ENCODE results near the gene HORMAD1.

The HORMAD1 gene

GRCh38 chr1:150688763-150689162 is 31.9 kb downstream of the HORMAD1 start:
- Histone ChIP-seq H2BK5ac (ENCODE audit: low read length) (no peak overlapping the region), H3K79me1 (ENCODE audit: low read length) (no peaks in the 10 kb centered on the region), H4K5ac (ENCODE audit: low read length) (no peak overlapping the region), H3K4me3 (ENCODE audit: low read length) (no peak overlapping the region), H2BK120ac (ENCODE audit: low read depth, low read length) (no peak overlapping the region), H3K4me2 (ENCODE audit: low read length) (no peak overlapping the region), H2BK15ac (replicated peaks; ENCODE audit: low read depth) (no peak overlapping the region), H4K8ac (ENCODE audit: low read depth, low read length) (no peak overlapping the region), H3K4ac (ENCODE audit: low read depth, low read length) (no peak overlapping the region), H3K4me1 (ENCODE audit: control insufficient read depth, low read depth, low read length) (no peaks in the 10 kb centered on the region), H3K27me3 (ENCODE audit: insufficient read depth, low read length, poor library complexity) (no peaks in the 10 kb centered on the region), H3K23ac (ENCODE audit: low read length) (no peak overlapping the region), H2AK5ac (ENCODE audit: low read length) (no peak overlapping the region), H3K18ac (ENCODE audit: low read length) (no peak overlapping the region), H3K27ac (ENCODE audit: low read depth, low read length) (no peak overlapping the region), H3K56ac (ENCODE audit: low read length) (no peak overlapping the region), H3K79me2 (ENCODE audit: control insufficient read depth, insufficient read depth, low read length) (no peaks in the 10 kb centered on the region), H3K36me3 (ENCODE audit: control insufficient read depth, insufficient read depth, low read length) (no peaks in the 10 kb centered on the region), H3K9ac (ENCODE audit: low read length) (no peak overlapping the region)
- WGBS (ENCODE audit: extremely low coverage, insufficient coverage, low lambda C conversion rate): no CpG with 5 or more reads among the region's 1 CpG
- no peak for DNase-seq

GRCh38 chr1:150686275-150686674 is 34.4 kb downstream of the HORMAD1 start:
- no peak overlapping the region for H3K27ac ChIP-seq (ENCODE audit: low read depth, low read length)
- H3K4me1 ChIP-seq (ENCODE audit: control insufficient read depth, low read depth, low read length): no peaks in the 10 kb centered on the region
- no peaks in the 10 kb centered on the region for H3K79me1 ChIP-seq (ENCODE audit: low read length)
- no peak overlapping the region for H3K18ac ChIP-seq (ENCODE audit: low read length)
- WGBS (ENCODE audit: extremely low coverage, insufficient coverage, low lambda C conversion rate): no CpG with 5 or more reads among the region's 3 CpGs
- no peak overlapping the region for H2AK5ac ChIP-seq (ENCODE audit: low read length)
- no peak overlapping the region for H3K4me2 ChIP-seq (ENCODE audit: low read length)
- H2BK5ac ChIP-seq (ENCODE audit: low read length): no peak overlapping the region
- no peak overlapping the region for H2BK15ac ChIP-seq (replicated peaks; ENCODE audit: low read depth)
- no peak overlapping the region for H4K8ac ChIP-seq (ENCODE audit: low read depth, low read length)
- H2BK120ac ChIP-seq (ENCODE audit: low read depth, low read length): no peak overlapping the region
- no peak overlapping the region for H3K23ac ChIP-seq (ENCODE audit: low read length)
- H3K27me3 ChIP-seq (ENCODE audit: insufficient read depth, low read length, poor library complexity): no peaks in the 10 kb centered on the region
- no peak overlapping the region for H3K9ac ChIP-seq (ENCODE audit: low read length)
- no peak for DNase-seq
- no peak overlapping the region for H4K5ac ChIP-seq (ENCODE audit: low read length)
- H3K36me3 ChIP-seq (ENCODE audit: control insufficient read depth, insufficient read depth, low read length): no peaks in the 10 kb centered on the region
- H3K4me3 ChIP-seq (ENCODE audit: low read length): no peak overlapping the region
- no peak overlapping the region for H3K56ac ChIP-seq (ENCODE audit: low read length)
- H3K4ac ChIP-seq (ENCODE audit: low read depth, low read length): no peak overlapping the region
- H3K79me2 ChIP-seq (ENCODE audit: control insufficient read depth, insufficient read depth, low read length): no peaks in the 10 kb centered on the region

GRCh38 chr1:150683914-150684313 is 36.8 kb downstream of the HORMAD1 start:
- no peak overlapping the region for H3K56ac ChIP-seq (ENCODE audit: low read length)
- no peaks in the 10 kb centered on the region for H3K36me3 ChIP-seq (ENCODE audit: control insufficient read depth, insufficient read depth, low read length)
- peak; percentile 70 for DNase-seq
- H3K18ac ChIP-seq (ENCODE audit: low read length): no peak overlapping the region
- H4K5ac ChIP-seq (ENCODE audit: low read length): no peak overlapping the region
- H3K4ac ChIP-seq (ENCODE audit: low read depth, low read length): no peak overlapping the region
- no peak overlapping the region for H3K4me2 ChIP-seq (ENCODE audit: low read length)
- no peaks in the 10 kb centered on the region for H3K27me3 ChIP-seq (ENCODE audit: insufficient read depth, low read length, poor library complexity)
- H3K4me3 ChIP-seq (ENCODE audit: low read length): no peak overlapping the region
- H3K79me2 ChIP-seq (ENCODE audit: control insufficient read depth, insufficient read depth, low read length): no peaks in the 10 kb centered on the region
- H2BK5ac ChIP-seq (ENCODE audit: low read length): no peak overlapping the region
- no peak overlapping the region for H4K8ac ChIP-seq (ENCODE audit: low read depth, low read length)
- no peak overlapping the region for H3K27ac ChIP-seq (ENCODE audit: low read depth, low read length)
- no CpG with 5 or more reads among the region's 1 CpG for WGBS (ENCODE audit: extremely low coverage, insufficient coverage, low lambda C conversion rate)
- no peak overlapping the region for H2AK5ac ChIP-seq (ENCODE audit: low read length)
- H2BK120ac ChIP-seq (ENCODE audit: low read depth, low read length): no peak overlapping the region
- H3K9ac ChIP-seq (ENCODE audit: low read length): no peak overlapping the region
- H2BK15ac ChIP-seq (replicated peaks; ENCODE audit: low read depth): no peak overlapping the region
- no peak overlapping the region for H3K23ac ChIP-seq (ENCODE audit: low read length)
- H3K4me1 ChIP-seq (ENCODE audit: control insufficient read depth, low read depth, low read length): no peaks in the 10 kb centered on the region
- no peaks in the 10 kb centered on the region for H3K79me1 ChIP-seq (ENCODE audit: low read length)

GRCh38 chr1:150678988-150679387 is 41.7 kb downstream of the HORMAD1 start:
- H3K4me3 ChIP-seq (ENCODE audit: low read length): no peak overlapping the region
- H3K9ac ChIP-seq (ENCODE audit: low read length): no peak overlapping the region
- no peak for DNase-seq
- no peak overlapping the region for H2BK5ac ChIP-seq (ENCODE audit: low read length)
- no peak overlapping the region for H3K56ac ChIP-seq (ENCODE audit: low read length)
- H3K27ac ChIP-seq (ENCODE audit: low read depth, low read length): no peak overlapping the region
- H3K79me1 ChIP-seq (ENCODE audit: low read length): no peaks in the 10 kb centered on the region
- no peaks in the 10 kb centered on the region for H3K79me2 ChIP-seq (ENCODE audit: control insufficient read depth, insufficient read depth, low read length)
- no peaks in the 10 kb centered on the region for H3K4me1 ChIP-seq (ENCODE audit: control insufficient read depth, low read depth, low read length)
- WGBS (ENCODE audit: extremely low coverage, insufficient coverage, low lambda C conversion rate): no CpG with 5 or more reads among the region's 1 CpG
- H2BK15ac ChIP-seq (replicated peaks; ENCODE audit: low read depth): no peak overlapping the region
- H3K27me3 ChIP-seq (ENCODE audit: insufficient read depth, low read length, poor library complexity): no peaks in the 10 kb centered on the region
- no peak overlapping the region for H4K8ac ChIP-seq (ENCODE audit: low read depth, low read length)
- no peak overlapping the region for H3K4ac ChIP-seq (ENCODE audit: low read depth, low read length)
- H2BK120ac ChIP-seq (ENCODE audit: low read depth, low read length): no peak overlapping the region
- no peak overlapping the region for H4K5ac ChIP-seq (ENCODE audit: low read length)
- no peak overlapping the region for H3K18ac ChIP-seq (ENCODE audit: low read length)
- H2AK5ac ChIP-seq (ENCODE audit: low read length): no peak overlapping the region
- H3K4me2 ChIP-seq (ENCODE audit: low read length): no peak overlapping the region
- H3K23ac ChIP-seq (ENCODE audit: low read length): no peak overlapping the region
- no peaks in the 10 kb centered on the region for H3K36me3 ChIP-seq (ENCODE audit: control insufficient read depth, insufficient read depth, low read length)

- Histone ChIP-seq H2BK120ac (ENCODE audit: low read depth, low read length) (no peak overlapping the region), H2AK5ac (ENCODE audit: low read length) (no peak overlapping the region), H3K23ac (ENCODE audit: low read length) (no peak overlapping the region), H3K4me1 (ENCODE audit: control insufficient read depth, low read depth, low read length) (no peaks in the 10 kb centered on the region), H3K36me3 (ENCODE audit: control insufficient read depth, insufficient read depth, low read length) (no peaks in the 10 kb centered on the region), H3K9ac (ENCODE audit: low read length) (no peak overlapping the region), H2BK15ac (replicated peaks; ENCODE audit: low read depth) (no peak overlapping the region), H4K8ac (ENCODE audit: low read depth, low read length) (no peak overlapping the region), H3K79me1 (ENCODE audit: low read length) (no peaks in the 10 kb centered on the region), H4K5ac (ENCODE audit: low read length) (no peak overlapping the region), H3K4me3 (ENCODE audit: low read length) (no peak overlapping the region), H3K4ac (ENCODE audit: low read depth, low read length) (no peak overlapping the region), H3K27me3 (ENCODE audit: insufficient read depth, low read length, poor library complexity) (no peaks in the 10 kb centered on the region), H3K27ac (ENCODE audit: low read depth, low read length) (no peak overlapping the region), H2BK5ac (ENCODE audit: low read length) (no peak overlapping the region), H3K56ac (ENCODE audit: low read length) (no peak overlapping the region), H3K18ac (ENCODE audit: low read length) (no peak overlapping the region), H3K4me2 (ENCODE audit: low read length) (no peak overlapping the region), H3K79me2 (ENCODE audit: control insufficient read depth, insufficient read depth, low read length) (no peaks in the 10 kb centered on the region)
- no peak for DNase-seq
- no CpG with 5 or more reads among the region's 4 CpGs for WGBS (ENCODE audit: extremely low coverage, insufficient coverage, low lambda C conversion rate)
Measured at GRCh38 chr1:150674881-150675280, 45.8 kb downstream of the HORMAD1 start.

- Histone ChIP-seq H2BK5ac (ENCODE audit: low read length) (no peak overlapping the region), H3K27ac (ENCODE audit: low read depth, low read length) (no peak overlapping the region), H3K4me2 (ENCODE audit: low read length) (no peak overlapping the region), H3K4ac (ENCODE audit: low read depth, low read length) (no peak overlapping the region), H4K5ac (ENCODE audit: low read length) (no peak overlapping the region), H3K18ac (ENCODE audit: low read length) (no peak overlapping the region), H3K79me1 (ENCODE audit: low read length) (no peaks in the 10 kb centered on the region), H3K4me1 (ENCODE audit: control insufficient read depth, low read depth, low read length) (no peaks in the 10 kb centered on the region), H3K9ac (ENCODE audit: low read length) (no peak overlapping the region), H3K23ac (ENCODE audit: low read length) (no peak overlapping the region), H2AK5ac (ENCODE audit: low read length) (no peak overlapping the region), H2BK15ac (replicated peaks; ENCODE audit: low read depth) (no peak overlapping the region), H3K56ac (ENCODE audit: low read length) (no peak overlapping the region), H3K4me3 (ENCODE audit: low read length) (no peak overlapping the region), H4K8ac (ENCODE audit: low read depth, low read length) (no peak overlapping the region), H3K36me3 (ENCODE audit: control insufficient read depth, insufficient read depth, low read length) (peaks cover 1% of the 10 kb centered on the region), H2BK120ac (ENCODE audit: low read depth, low read length) (no peak overlapping the region), H3K27me3 (ENCODE audit: insufficient read depth, low read length, poor library complexity) (no peaks in the 10 kb centered on the region), H3K79me2 (ENCODE audit: control insufficient read depth, insufficient read depth, low read length) (no peaks in the 10 kb centered on the region)
- whole genome bisulfite sequencing (ENCODE audit: extremely low coverage, insufficient coverage, low lambda C conversion rate): no CpG with 5 or more reads among the region's 7 CpGs
- no peak for DNase-seq
Measured at GRCh38 chr1:150663321-150663720, 57.4 kb downstream of the HORMAD1 start.

Measured in mesendoderm (in vitro differentiated cells).